HG03521 (cell line): ENCODE measurements around the gene ST6GALNAC1.

Source experiments
- ATAC-seq: cut with Tn5 transposase; IDR thresholded peaks from one replicate; pipeline ENCODE4 v1.9.1; 2021; ENCODE audit warnings: mild to moderate bottlenecking, moderate library complexity; ENCODE audit not compliant: unreplicated experiment

Gene ST6GALNAC1

DNA sequence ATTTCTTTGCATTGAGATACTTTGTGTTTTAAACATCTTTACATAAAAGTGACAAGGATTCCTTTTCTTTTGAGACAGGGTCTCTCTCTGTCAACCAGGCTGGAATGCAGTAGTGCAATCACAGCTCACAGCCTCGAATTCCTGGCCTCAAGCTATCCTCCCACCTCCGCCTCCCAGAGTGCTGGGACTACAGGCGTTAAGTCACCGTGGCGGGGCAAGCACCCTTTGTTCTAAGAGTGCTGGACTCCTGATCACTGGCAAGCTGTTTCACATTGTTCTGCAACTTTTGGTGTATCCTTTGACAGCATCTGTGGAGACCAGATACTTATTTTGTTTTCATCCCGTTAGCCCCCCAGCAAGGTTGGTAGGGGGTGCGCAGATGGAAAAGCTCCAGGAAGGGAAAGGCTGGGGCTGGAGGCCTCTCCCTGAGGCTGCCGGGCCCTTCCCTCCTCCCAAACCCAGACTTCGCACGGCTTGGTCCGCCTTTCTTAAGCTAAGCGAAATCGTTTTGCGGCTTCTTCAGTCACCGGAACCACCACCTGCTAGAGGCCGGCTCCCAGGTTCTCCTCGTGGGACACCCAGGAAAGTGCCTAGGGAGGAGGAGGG is 59.0 kb downstream of the ST6GALNAC1 start:
- ATAC-seq = no peak

DNA sequence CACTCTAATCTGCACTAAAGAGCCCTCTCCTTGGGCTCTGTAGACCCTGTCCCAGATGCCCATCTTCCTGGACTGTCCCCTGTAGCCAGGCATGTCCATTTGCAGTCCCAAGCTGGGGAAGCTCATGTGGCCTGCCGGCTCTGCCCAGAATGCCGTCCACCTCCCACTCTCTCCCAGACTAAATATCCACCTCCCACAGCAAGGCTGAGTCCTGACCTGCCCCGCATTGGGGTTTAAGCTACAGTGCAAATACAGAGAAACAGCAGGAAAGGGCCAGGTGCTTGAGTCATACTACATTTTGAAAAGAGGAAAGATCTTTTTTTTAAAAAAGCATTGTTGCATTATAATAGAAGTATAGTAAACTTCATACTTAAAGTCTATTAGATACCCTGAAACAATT is 60.9 kb downstream of the ST6GALNAC1 start:
- no peak for ATAC-seq

DNA sequence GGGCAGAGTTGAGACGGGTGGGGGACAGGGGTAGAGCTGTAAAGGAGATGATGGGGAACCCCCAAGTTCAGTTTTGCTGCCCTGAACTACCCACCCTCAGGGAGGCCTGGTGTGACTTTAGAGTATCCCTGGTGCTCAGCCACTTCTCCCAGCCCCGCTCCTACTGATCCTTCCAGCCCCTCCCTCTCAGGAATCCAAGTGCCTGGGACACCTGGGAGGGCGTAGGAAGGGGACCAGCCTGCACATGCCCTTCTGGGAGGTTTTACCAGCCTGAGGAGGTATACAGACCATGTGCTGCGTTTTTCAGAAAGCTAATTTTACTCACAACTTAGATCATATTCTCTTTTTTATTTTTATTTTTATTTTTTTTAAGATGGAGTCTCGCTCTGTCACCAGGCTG is 62.0 kb downstream of the ST6GALNAC1 start:
- ATAC-seq = no peak

DNA sequence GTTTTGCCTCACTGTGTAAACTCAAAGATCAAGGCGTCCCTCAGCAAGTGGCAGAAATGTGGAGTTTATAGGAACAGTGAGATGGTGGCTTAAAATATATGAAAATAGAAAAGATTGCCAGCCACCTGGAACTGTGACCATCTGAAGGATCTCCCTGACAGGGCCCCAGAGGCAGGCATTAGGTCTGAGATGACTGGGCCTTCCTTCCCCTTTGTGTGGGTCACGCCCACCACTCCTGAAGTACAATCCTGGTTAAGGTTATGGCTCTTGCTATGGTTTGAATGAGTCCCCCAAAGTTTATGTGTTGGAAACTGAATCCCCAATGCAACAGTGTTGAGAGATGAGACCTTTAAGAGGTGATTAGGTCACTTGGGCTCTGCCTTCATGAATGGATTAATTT is 64.3 kb downstream of the ST6GALNAC1 start:
- no peak for ATAC-seq

DNA sequence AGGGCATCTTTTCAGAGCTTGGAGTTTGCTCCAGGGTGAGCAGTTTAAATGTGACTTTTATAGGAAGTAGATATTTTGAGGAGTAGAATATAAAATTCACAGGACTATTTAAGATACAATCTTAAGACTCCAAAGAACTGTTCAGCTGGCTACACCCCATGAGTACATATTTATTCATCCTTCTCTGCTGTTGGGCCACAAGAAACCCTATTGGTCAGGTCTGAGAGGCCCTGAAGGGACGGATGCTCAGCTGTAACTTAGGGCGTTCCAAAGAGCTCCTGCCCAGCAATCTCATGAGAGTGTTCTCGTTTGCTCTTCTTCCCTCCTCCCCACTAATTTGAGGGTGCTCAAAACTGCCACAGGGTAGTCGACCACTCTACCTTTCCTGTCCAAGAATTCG is 65.2 kb downstream of the ST6GALNAC1 start:
- ATAC-seq = no peak

DNA sequence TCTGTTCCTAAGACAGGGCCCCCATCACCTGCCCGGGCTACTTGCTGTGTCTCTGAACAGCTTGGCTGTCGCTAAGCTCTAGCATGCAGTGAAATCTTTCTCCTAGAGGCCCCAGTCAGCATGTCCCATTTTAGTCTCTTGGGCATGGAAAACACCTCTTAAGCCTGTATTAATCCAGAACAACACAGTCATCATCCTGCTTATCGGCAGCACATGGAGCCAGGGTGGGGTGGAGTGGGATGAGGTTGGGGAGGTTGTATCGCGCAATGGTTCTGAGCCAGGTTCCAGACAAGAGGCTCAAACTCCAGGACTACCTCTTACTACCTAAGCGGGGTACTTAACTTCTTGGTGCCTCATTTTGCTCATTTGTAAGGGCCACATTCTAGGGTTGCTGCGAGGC is 65.7 kb downstream of the ST6GALNAC1 start:
- ATAC-seq = no peak

DNA sequence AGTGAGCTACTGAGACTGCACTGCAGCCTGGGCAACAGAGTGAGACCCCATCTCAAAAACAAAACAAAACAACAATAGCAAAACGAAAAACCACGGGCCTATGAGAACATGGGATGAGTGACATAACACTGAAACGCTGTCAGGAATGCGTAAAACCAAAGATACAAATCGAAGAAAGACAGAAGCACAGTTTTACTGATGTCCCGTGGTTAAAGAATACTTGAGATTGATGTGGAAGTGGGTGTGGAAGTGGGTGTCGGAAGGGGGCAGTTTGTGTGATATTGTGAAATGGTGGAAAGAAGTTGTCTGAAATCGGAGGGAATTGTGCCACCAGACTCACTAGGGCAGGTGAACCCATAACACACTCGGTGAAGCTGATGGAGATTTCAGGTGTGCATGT is 67.4 kb downstream of the ST6GALNAC1 start:
- no peak for ATAC-seq

DNA sequence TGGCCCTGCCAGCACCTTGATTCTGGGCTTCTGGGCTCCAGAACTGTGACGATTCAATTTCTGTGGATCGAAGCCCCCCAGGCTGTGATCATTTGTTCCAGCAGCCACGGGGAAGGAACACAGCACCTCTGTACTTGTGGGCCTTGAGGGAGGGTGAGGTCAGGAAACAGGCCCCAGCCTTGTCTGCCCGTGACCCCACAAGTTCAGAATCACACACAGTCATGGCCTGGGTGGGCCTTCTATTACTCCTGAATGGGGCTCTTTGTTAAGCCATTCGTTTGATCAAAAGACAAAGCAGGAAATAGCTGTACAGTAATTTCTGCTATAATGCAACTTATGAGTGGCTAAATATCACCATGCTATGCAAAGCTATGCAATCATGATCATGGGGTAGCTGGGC is 68.0 kb downstream of the ST6GALNAC1 start:
- ATAC-seq = no peak
